Measurements from ENCODE around the gene ACTN1. TPM values are rescaled to one million over a fixed set of nuclear protein-coding genes. Genes with fewer than 3 reads are reported as not detected.
"Not testable (repeated sequence)": the region's sequence is repeated elsewhere in the genome, so short reads cannot be mapped to it uniquely, and the experiment has no call there.

The ACTN1 gene
- total RNA-seq, 2 donors from 2014 or later = 665 to 826 TPM

DNA sequence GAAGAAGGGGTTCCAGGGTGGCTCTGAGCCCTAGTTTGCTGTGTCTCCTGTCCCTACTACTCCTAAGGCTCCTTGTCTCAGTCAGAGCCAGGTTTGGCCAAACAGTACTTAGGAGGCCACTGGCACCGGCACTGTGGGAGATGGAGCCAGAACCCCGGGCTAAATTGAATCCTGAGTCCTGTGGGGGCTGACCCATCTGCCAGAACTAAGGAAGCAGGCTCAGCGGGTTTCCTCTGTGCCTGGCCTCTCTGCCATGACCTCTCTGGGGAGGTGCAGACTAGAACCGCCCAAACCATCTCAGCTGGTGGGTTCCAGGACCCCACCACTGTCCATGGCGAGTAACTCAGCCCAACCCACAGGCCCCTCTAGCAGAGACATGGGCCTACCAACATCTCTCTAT, 5.5 kb downstream of the ACTN1 start:
- intact Hi-C loops (cut with DNase I) = loop anchor here in 1 of 2 donors (10.0 kb wide), 1 partner anchor 49 kb away; no protein-coding TSS in a partner anchor

DNA sequence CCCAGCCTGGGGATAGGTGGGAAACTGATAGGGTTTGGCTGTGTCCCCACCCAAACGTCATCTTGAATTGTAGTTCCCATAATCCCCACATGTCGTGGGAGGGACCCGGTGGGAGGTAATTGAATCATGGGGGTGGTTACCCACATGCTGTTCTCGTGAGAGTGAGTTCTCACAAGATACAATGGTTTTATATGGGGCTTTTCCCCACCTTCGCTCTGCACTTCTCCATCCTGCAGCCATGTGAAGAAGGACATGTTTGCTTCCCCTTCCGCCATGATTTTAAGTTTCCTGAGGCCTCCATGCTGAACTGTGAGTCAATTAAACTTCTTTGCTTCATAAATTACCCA, 5.9 kb downstream of the ACTN1 start:
- intact Hi-C loops (cut with DNase I) = loop anchor here in 1 of 2 donors (10.0 kb wide), 1 partner anchor 48 kb away; no protein-coding TSS in a partner anchor
- DNase-seq (ENCODE audit: low spot score) = not testable (repeated sequence)

More for the DNA sequence above, 5.5 kb downstream of the ACTN1 start:
- DNase-seq (ENCODE audit: low spot score) = no peak

DNA sequence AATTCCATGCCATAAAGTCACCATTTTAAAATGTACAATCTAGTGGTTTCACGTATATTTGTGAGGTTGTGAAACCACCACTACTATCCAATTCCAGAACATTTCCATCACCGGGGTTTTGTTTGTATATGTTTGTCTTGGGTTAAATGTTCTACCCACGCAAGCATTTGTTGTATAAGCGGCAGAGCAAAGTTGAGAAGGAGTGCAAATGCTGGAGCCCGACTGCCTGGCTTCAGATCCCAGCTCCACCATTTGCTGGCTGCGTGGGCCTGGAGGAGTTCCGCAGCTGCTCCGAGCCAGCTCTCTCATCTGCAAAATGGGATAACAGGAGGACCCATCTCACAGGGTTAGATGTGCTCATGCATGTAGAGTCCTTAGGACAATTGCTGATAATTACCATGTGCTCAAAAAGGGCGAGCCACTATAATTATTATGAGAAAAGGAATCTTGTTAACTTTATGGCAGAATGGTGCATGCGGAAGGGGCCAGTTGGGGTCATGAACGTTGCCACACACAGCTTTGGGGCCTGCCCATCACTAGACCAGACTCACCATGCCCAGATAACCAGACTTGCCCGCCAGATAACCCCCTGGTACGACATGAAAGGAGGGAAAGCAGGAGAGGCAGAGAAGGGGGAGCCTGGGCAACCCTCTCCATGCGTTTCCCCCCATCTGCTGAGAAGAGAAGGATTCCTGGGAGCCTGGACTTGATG, 6.4 kb downstream of the ACTN1 start:
- intact Hi-C loops (cut with DNase I) = loop anchor here in 1 of 2 donors (10.0 kb wide), 1 partner anchor 48 kb away; no protein-coding TSS in a partner anchor
- DNase-seq (ENCODE audit: low spot score) = no peak

DNA sequence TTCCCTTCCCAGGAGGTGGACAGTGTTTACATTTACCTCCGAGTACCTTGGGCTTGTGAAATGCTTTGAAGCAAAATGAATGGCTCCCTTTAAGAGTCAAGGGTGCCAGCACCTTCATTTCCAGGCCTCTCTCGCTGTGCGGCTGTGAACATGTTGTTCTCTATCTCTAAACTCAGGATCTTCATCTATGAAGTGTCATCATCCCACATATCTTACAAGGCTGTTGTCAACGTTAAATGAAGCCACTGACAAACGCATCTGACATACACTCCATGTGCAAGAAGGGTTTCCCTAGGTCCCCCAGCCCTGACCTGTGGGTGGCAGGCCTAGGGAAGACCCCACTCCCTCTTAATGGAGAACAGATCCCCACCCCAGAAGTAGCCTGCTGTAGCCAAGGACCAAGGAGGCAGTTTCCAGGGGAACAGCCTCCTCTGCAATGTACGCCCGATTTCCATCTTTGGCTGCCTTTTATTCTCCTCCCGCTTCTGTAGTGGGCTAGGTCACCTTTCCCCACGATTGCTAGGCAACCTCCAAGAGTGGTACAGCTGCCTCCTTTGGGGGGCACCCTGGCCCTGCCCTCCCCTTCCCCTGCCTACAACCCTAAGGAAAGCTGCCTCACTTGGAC, 7.6 kb downstream of the ACTN1 start:
- DNase-seq (ENCODE audit: low spot score) = no peak
- intact Hi-C loops (cut with DNase I) = loop anchor here in 1 of 2 donors (10.0 kb wide), 1 partner anchor 47 kb away; no protein-coding TSS in a partner anchor

DNA sequence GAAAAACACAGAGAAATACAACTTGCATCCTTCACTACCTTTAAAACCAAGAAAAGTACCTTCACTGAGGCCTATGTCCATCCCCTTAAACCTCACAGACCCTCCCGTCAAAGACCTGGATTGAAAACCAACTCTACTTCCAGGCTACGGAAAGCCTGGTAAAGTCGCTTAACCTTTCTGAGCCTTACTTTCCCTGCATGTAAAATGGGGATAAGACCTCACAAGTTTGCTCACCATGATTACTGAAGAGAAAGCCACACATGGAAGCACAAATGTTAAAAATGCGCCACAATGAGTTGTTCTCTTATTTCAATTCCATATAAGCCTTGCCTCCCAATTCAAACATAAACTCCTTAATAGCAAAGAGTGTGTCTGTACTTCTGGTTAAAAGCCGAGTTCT, 8.4 kb downstream of the ACTN1 start:
- intact Hi-C loops (cut with DNase I) = loop anchor here in 1 of 2 donors (10.0 kb wide), 1 partner anchor 46 kb away; no protein-coding TSS in a partner anchor
- no peak for DNase-seq (ENCODE audit: low spot score)

- intact Hi-C loops (cut with DNase I) = loop anchor here in 1 of 2 donors (10.0 kb wide), 1 partner anchor 45 kb away; no protein-coding TSS in a partner anchor
- DNase-seq (ENCODE audit: low spot score) = peak; percentile 23
Observed at GRCh38 chr14:68970038-68970612, 9.0 kb downstream of the ACTN1 start.

GRCh38 chr14:68969278-68970033, 9.6 kb downstream of the ACTN1 start:
- DNase-seq (ENCODE audit: low spot score) = peak; percentile 81
- intact Hi-C loops (cut with DNase I) = loop anchor here in 1 of 2 donors (10.0 kb wide), 1 partner anchor 45 kb away; no protein-coding TSS in a partner anchor

- intact Hi-C loops (cut with DNase I) = no loop called here
- peak; percentile 25 for DNase-seq (ENCODE audit: low spot score)
Observed at GRCh38 chr14:68968721-68969120, 10.4 kb downstream of the ACTN1 start.

DNA sequence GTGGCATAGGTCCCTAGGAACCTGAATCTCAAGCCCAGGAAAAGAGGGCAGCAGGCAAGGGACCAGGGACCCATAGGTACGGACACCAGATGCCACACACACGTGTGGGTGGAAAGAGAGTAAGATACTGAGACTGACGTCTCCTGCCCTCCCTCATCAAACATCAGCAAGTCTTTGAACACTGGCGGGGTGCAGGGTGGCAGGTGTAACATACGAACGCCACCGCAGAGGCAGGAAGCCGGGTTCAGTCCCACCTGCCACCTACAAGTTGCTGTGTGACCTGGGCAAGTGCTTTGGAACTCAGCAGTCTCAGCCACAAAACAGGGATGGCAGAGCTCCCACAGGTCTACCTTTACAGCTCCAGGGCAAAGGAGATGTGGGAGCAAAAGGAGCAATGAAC, 11.1 kb downstream of the ACTN1 start:
- peak; percentile 54 for DNase-seq (ENCODE audit: low spot score)

GRCh38 chr14:68967459-68967940, 11.6 kb downstream of the ACTN1 start:
- intact Hi-C loops (cut with DNase I) = no loop called here
- peak; percentile 14 for DNase-seq (ENCODE audit: low spot score)

More for the DNA sequence above, 11.1 kb downstream of the ACTN1 start:
- intact Hi-C loops (cut with DNase I) = no loop called here

GRCh38 chr14:68966872-68967301, 12.2 kb downstream of the ACTN1 start:
- intact Hi-C loops (cut with DNase I) = loop anchor here in 1 of 2 donors (1.0 kb wide), 1 partner anchor 14 kb away; no protein-coding TSS in a partner anchor
- DNase-seq (ENCODE audit: low spot score) = peak; percentile 41

GRCh38 chr14:68965261-68965761, 13.8 kb downstream of the ACTN1 start:
- intact Hi-C loops (cut with DNase I) = no loop called here

GRCh38 chr14:68964300-68965093, 14.6 kb downstream of the ACTN1 start:
- no peak for DNase-seq (ENCODE audit: low spot score)
- intact Hi-C loops (cut with DNase I) = no loop called here

More at GRCh38 chr14:68965261-68965761, 13.8 kb downstream of the ACTN1 start:
- DNase-seq (ENCODE audit: low spot score) = peak; percentile 51

DNA sequence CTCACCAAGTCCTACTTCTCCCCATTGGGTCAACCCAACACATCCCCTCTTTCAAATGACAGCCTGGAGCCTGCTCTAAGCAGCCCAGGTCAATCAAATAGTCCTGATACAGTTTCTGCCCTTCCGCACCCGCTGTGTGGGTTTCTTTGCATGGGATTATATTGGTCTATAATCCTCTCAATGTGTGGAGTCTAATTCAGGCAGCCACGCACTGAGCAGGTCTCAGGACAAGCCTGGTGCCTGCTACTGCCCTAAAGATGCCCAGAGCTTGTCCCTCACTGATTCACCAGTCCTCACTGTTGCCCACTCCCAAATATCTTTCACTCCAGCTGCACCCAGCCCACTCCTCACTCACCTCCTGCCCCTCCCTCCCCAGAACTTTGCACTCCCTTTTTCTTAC, 16.4 kb downstream of the ACTN1 start:
- intact Hi-C loops (cut with DNase I) = no loop called here
- peak; percentile 56 for DNase-seq (ENCODE audit: low spot score)

- intact Hi-C loops (cut with DNase I) = no loop called here
- DNase-seq (ENCODE audit: low spot score) = peak; percentile 78
Observed at GRCh38 chr14:68961781-68962584, 17.1 kb downstream of the ACTN1 start.

GRCh38 chr14:68961361-68961760, 17.7 kb downstream of the ACTN1 start:
- DNase-seq (ENCODE audit: low spot score) = no peak
- intact Hi-C loops (cut with DNase I) = no loop called here

DNA sequence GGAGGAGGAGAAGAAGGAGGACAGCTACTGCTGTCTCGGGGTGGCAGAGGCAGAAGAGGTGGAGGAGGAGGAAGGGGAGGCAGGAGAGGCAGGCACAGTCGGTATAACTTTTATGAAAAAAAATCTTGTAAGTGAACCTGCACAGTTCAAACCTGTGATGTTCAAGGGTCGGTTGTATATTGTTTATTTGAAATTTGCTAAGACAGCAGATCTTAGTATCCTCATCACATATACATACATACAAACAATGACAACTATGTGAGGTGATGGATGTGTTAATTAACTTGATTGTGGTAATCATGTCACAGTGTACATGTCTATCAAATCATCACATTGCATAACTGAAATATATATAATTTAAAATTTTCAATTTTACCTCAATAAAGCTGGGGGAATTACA, 19.0 kb downstream of the ACTN1 start:
- DNase-seq (ENCODE audit: low spot score) = no peak
- intact Hi-C loops (cut with DNase I) = no loop called here

Measured in posterior vena cava (tissue), 2 donors.